ENCODE data around the gene YPEL2. TPM values are rescaled to one million over a fixed set of nuclear protein-coding genes. Genes with fewer than 3 reads are reported as not detected.

The YPEL2 gene
- total and polyA plus RNA-seq, 2 of the 13 experiments (the other 11 are each of a cell fraction or from before 2014, with no cell fraction given), result 8.5 to 21.1 TPM

GRCh38 chr17:59440757-59441463, 109.5 kb downstream of the YPEL2 start (continued):
- TF ChIP-seq SMYD3 (CRISPR knock-in tag; IDR thresholded peaks at IDR 0.05) (0 out of 2 replicates have a peak, but pooled peaks have one; percentile 54), IKZF4 (CRISPR knock-in tag; IDR thresholded peaks at IDR 0.05; ENCODE audit: borderline replicate concordance, low read depth, not compliant biosample characterization) (no peak), NR2F1 (CRISPR knock-in tag; IDR thresholded peaks at IDR 0.05) (no peak), TBL1XR1 (IDR thresholded peaks at IDR 0.05; ENCODE audit: borderline replicate concordance, low read length, partially characterized antibody) (no peak), ZHX1 (CRISPR knock-in tag; IDR thresholded peaks at IDR 0.05; ENCODE audit: low read depth) (no peak), ZNF782 (CRISPR knock-in tag; IDR thresholded peaks at IDR 0.05; ENCODE audit: borderline replicate concordance) (no peak), ZNF275 (CRISPR knock-in tag; IDR thresholded peaks at IDR 0.05; ENCODE audit: borderline replicate concordance) (no peak), ZBTB38 (CRISPR knock-in tag; IDR thresholded peaks at IDR 0.05) (no peak), ZNF747 (CRISPR knock-in tag; IDR thresholded peaks at IDR 0.05; ENCODE audit: borderline replicate concordance) (no peak), AHDC1 (CRISPR knock-in tag; IDR thresholded peaks at IDR 0.05; ENCODE audit: borderline replicate concordance) (no peak), ZKSCAN5 (CRISPR knock-in tag; IDR thresholded peaks at IDR 0.05) (no peak), CBX1 (IDR thresholded peaks at IDR 0.05; ENCODE audit: low read depth) (no peak), RAD21 (CRISPR knock-in tag; IDR thresholded peaks at IDR 0.05) (peak; percentile 95), BRF2 (CRISPR knock-in tag; IDR thresholded peaks at IDR 0.05) (no peak), ZNF431 (CRISPR knock-in tag; IDR thresholded peaks at IDR 0.05; ENCODE audit: borderline replicate concordance, low read depth) (no peak), PHF21A (CRISPR knock-in tag; IDR thresholded peaks at IDR 0.05) (peak; percentile 55), ZNF83 (CRISPR knock-in tag; IDR thresholded peaks at IDR 0.05; ENCODE audit: borderline replicate concordance) (no peak)
